Fibroblast of skin of right biceps (primary cell): Measurements from ENCODE around the gene DSG4.
A peak's percentile ranks its signal among the peaks of the same experiment; 100 is the strongest.

Experiments
- DNase-seq: peaks from one replicate; pipeline ENCODE4 v3.0.0-alpha.2; 2013

The DSG4 gene

GRCh38 chr18:31451625-31452024, 75.0 kb downstream of the DSG4 start:
- no peak for DNase-seq

- peak; percentile 76 for DNase-seq
Observed at GRCh38 chr18:31454066-31454708, 77.6 kb downstream of the DSG4 start.
